Occipital lobe (tissue), 2 donors: ENCODE measurements around the gene ZMYND19. TPM values are rescaled to one million over a fixed set of nuclear protein-coding genes. Genes with fewer than 3 reads are reported as not detected.
A peak's percentile ranks its signal among the peaks of the same experiment; 100 is the strongest.
"Not testable (repeated sequence)": the region's sequence is repeated elsewhere in the genome, so short reads cannot be mapped to it uniquely, and the experiment has no call there.

ENCODE experiments used
- DNase-seq: peaks from one replicate; lab custom pipeline; 2025; lab: John Stamatoyannopoulos, UW
- total RNA-seq: library from RNA; depleted of rRNA; stranded (reverse); fragments of >200 nt; gene quantifications from one replicate; pipeline ENCODE4 v1.2.3, GENCODE V29; 2014

Gene ZMYND19
- total RNA-seq, 1 donor from 2014 or later, result 17.9 TPM

GRCh38 chr9:137589441-137590122, 730 bp downstream of the ZMYND19 start:
- no peak for DNase-seq

GRCh38 chr9:137588891-137589290, 1.4 kb downstream of the ZMYND19 start:
- DNase-seq, result no peak

- DNase-seq, result no peak
These were observed 2.0 kb downstream of the ZMYND19 start for GRCh38 chr9:137588311-137588710.

GRCh38 chr9:137586854-137587253, 3.5 kb downstream of the ZMYND19 start:
- DNase-seq, result no peak

DNA sequence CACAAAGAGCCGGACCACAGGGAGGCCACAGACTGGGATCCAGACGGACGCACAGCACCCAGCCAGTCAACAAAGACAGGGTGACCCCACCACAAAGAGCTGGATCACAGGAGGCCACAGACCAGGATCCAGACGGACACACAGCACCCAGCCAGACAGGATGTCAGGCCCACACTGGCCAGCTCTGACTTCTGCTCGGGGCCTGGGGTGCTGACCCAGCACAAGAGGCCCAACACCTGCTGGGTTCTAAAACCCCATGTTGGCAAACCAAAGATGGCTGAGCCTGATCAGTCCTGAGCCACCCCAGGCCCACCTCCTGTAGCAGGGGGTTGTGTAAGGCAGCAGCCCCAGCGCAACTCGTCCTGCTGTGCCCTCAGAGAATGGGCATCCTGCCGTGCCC, 6.4 kb downstream of the ZMYND19 start:
- DNase-seq, result no peak

DNA sequence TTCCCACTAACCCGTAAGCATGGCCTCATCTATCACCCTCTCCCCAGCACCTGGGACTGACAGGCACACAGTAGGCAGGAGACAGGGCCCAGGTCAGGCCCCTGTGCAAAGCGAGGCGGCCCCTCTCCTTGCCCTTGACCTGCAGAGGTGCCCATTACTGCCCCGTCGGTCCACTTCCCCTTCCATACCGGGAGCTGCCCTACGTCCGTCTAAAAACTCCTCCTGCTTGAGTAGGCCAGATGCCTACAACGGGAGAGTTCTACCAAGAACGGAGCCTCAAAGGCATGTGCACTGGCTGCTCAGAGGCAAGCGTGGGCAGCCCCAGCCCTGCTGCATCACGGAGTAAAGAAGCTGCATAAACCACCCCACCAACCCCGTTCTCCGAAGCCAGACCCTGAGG, 7.0 kb downstream of the ZMYND19 start:
- DNase-seq, result no peak

DNA sequence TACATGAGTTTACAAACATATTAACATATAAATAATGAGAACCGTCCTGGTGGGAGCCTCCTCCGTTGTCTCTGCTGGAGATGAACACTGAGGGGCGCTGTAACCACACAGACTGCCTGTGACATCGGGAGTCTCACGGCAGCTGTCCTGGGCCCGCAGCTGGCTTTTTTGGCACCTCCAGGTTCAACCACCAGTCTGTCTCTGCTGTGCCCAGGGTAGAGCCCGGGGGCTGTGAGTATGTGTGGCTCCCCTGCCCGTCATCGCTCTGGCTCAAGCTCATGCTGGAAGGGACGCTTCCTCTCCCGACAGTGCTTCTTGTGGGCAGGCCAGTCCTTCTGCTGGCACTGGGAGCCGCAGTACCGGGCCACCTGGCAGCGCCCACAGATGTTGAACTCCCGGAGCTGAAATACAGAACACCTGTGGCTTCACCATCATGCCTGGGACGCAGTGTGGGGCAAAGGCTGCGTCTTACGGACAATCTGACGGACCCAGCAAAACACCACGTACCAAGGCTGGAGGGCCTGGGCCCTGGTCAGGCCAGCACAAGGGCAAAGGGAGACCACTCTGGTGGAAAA, 7.9 kb downstream of the ZMYND19 start:
- DNase-seq, result no peak

GRCh38 chr9:137581361-137582285, 8.7 kb downstream of the ZMYND19 start:
- DNase-seq, result no peak

DNA sequence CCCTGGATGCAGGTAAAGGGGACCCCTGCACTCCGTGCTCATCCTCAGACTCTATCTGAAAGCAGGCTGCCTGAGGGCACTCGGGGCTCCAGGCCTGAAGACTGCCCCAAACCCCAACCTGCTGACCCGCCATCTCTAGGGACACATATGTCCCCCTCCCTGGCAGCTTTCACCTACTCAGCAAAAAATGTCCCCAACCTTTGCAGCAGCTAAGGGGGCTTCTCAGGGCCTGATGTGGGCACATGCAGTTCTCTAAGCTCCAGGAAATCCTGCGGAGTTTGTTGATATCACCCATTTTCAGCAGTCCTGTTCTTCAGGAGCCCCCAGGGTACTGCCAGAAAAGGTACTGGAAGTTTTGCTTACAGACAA, 9.4 kb downstream of the ZMYND19 start:
- no peak for DNase-seq

DNA sequence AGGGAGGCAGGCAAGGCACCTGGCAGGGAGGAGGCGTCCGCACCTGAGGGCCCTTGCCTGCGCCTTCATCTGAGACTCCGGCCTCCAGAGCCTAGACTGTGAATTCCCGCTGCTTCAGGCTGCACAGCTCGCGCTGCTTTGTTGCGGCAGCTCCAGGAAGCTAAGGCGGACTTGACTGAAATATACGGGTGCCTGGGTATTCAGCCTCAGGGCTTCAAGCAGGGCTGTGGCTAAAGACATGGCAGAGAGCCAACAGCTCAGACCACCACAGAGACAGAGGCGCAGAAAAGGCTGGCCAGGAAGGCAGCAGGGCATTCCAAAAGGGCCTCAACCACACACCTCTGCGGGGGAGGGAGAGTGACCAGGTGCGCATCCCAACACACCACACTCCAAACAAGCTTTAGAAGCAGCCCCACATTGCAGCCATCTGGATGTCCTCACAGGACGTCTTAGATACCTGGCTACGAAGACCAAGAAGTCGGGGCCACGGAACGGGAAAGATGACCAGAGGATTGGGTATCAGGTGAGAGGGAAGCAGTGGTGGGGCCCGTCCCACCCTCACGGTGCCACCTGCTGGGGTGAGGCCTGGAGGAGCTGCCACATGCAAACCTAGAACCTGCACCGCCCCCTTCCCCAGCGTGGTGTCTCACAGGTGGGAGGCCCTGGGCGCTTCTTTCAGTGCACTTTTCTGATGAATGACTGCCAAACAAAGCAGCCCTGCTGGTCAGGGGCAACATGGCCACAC, 9.9 kb downstream of the ZMYND19 start:
- DNase-seq, result no peak

DNA sequence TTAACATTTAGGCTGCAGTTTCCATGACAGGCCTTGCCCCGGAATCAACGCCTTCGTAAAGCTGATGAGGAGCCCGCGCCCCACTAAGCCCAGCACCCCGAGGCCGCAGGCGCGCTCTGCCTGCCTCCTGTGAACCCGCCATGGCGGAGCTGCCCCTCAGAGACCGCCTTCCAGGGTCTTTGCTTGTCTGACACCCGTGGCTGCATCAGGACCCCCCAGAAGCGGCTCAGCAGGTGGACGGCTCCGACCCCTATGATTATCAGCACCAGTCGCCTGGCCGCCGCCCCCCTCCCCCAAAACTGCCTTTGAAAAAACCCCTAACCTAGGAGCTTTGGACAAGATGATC, 11.1 kb downstream of the ZMYND19 start:
- DNase-seq, result no peak

DNA sequence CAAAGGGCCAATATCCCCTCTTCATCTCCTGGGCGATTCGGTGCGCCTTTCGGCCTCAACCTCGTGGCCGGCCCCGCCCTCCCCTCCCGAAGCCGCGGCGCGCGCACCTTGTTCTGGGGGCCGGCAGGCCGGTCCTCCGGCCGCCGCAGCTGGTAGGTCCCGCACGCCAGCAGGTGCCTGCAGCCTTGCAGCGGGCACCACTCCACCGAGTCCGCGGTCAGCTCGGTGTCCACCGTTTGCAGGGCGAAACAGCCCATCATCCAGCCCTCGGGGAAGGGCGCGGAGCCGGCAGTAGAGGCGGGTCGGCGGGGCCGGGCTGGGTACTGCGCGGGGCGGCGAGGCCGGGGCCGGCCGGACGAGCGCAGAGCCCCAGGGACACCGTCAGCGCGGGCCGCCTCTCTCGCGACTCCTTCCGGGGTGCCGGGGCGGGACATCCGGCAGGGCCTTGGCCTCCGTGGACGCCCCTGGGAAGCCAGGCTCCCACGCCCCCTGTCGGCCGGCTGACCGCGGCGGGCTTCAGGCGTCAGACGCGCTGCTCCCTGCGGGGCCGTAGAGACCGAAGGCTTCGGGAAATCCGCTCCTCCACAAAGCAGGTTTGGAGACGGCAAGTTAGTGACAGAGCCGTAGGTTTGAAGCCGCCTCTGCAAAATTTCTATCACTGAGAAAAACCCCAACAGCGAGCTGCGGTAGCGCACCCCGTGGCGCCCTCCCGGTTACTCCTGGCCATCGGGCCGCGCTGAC, 11.6 kb downstream of the ZMYND19 start, which contains the start of gene DPH7:
Gene DPH7, minus strand, starts transcription at position 408 of the 741 bp plus-strand sequence. Its CDS starts 148 bp downstream, at position 260.
- peak; percentile 90 for DNase-seq

- no peak for DNase-seq
These were observed 14.4 kb downstream of the ZMYND19 start for GRCh38 chr9:137575716-137576411.

- no peak for DNase-seq
These were observed 15.0 kb downstream of the ZMYND19 start for GRCh38 chr9:137575364-137575715.

DNA sequence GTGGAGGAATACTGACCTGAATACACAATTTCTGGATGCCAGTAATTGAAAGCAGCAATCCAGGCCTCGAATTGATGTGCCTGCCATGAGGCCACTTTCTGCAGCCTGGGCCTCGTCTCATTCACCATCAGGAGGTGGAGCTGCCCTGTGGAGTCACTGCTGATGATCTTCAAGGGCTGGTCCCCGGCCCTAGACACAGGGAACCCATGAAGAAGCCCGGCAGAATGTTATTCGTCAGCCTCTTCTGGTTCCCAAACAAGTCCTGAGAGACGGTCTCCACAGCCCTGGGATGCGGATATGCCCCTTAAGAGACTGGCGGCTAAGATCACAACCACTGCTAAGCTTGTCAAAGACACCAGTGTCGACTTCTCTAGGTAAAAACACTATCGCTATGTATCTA, 16.1 kb downstream of the ZMYND19 start:
- no peak for DNase-seq

DNA sequence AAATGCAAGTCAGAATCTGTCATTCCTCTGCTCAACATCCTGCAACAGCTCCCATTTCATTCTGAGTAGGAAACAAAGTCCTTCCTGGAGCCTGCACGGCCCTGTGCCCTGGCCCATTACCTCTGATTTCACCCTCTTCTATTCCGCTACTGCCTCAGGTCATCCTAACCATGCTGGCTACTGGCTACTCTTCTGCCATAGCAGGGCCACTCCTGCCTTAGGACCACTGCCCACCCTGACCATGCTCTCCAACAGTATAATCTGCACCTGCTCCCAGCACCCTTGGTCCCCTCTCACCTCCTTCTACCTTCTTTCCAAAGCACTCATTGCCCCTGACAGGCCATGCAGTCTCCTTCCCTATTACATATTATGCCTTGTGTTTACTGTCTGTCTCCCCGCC, 19.7 kb downstream of the ZMYND19 start:
- no peak for DNase-seq

- DNase-seq, result no peak
These were observed 20.6 kb downstream of the ZMYND19 start for GRCh38 chr9:137569609-137570203.

DNA sequence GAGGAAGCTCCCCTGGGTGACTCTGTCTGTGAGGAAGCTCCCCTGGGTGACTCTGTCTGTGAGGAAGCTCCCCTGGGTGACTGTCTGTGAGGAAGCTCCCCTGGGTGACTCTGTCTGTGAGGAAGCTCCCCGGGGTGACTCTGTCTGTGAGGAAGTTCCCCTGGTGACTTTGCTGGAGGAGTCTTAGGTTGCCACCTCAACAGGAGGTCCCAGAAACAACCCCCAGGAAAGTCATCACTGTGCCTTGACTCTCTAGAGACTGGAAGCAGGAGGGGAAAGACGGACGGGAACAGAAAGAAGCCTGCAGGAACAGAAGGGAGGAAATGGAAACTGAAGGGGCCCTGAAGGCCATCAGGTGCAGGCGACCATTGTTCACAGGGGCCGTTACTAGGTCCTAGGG, 21.9 kb downstream of the ZMYND19 start:
- not testable (repeated sequence) for DNase-seq

DNA sequence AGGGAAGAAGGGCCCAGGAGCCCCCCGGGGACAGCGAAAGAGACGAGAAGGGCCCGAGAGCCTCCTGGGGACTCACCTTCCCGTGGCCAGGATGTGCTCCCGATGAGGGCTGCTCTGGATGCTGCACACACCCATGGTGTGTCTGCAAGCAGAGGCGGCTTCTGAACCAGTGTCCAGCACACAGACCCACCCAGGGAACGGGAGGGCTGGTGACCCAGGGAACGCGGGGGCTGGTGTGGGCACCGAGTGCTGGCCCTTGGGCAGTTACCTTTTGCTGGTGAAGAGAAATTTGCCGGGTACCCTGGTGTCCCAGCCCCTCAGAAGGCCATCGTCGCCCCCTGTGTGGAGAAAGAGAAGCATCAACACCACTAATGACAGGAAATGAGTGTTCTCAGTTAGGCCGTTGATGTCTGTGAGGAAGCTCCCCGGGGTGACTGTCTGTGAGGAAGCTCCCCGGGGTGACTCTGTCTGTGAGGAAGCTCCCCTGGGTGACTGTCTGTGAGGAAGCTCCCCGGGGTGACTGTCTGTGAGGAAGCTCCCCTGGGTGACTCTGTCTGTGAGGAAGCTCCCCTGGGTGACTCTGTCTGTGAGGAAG, 25.4 kb downstream of the ZMYND19 start:
- DNase-seq, result no peak

DNA sequence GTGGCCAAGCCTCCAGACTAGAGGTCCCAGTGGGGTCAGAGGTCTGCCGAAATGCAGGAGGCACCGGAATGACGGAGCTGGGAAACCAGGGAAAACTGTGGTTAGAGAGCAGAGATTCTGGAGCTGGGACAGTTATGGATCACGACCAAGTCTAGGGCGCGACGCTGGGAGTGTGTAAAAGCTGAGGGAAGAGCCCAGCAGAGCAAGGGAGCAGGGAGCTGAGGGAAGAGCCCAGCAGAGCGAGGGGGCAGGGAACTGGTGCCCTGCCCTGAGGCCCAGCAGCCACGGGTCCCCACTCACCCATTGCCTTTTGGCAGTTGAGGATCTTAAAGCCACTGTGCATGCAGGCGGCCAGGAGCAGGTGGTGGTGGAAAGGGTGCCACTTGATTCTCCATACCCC, 26.2 kb downstream of the ZMYND19 start:
- no peak for DNase-seq
